NCI-H2227 treated with DMSO at 0.1 percent for 48 hours (cell line): ENCODE measurements around the gene MYCBPAP.

Source experiments
- DNase-seq: peaks from one replicate; lab custom pipeline; 2025; lab: John Stamatoyannopoulos, UW

Gene MYCBPAP

GRCh38 chr17:50487213-50488096 is 20.8 kb upstream of the MYCBPAP start:
- DNase-seq, result no peak

DNA sequence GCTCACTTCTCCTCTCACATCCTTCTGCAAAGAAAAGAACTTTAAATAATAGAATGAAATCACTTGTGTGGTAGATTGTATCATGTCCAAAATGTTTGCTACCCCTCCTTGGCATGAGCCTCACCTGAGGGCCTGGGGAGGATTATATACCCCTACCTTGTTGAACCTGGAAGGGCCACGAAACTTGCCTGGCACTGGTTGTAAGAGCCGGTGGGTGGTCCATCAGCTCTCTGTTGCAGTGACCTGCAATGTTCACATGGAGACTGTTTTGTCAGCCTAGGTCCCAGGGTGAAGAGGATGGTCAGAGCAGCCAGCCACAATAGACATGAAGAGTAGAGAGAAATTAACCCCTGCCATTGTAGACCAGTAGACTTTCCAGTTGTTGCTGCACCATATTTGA is 19.4 kb upstream of the MYCBPAP start:
- DNase-seq, result no peak

DNA sequence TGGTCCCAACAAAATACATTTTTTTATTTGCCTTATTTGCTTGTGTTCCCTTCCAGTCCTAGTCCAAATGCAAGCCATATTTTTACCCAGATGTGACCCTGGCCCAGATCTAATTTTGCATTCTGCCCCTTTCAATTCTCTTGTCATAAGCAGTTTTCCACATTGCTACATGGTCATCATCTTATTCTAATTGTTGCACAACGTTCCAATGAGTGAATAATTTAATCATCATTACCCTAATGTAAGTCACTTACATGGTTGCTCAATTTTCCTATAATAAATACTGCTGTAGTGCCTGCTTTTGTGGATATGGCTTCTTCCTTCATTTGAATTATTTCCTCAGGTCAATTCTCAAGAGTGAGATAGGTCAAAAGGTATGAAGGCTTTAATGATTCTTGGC is 16.7 kb upstream of the MYCBPAP start:
- no peak for DNase-seq

DNA sequence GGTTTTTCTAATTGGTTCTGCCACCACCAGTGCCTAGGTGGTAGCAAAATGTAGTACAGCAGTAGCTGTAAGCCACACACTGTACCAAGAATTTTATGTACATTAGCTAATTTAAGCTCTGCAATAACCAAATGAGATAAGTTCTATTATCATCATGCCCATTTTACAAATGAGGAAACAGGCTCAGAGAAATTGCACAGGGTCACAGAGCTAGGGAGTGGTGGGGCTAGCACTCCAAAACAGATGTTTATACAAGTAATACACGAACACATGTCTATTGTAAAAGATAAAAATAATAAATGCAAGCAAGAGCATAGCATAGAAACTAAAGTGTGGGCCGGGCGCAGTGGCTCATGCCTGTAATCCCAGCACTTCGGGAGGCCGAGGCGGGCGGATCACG is 16.0 kb upstream of the MYCBPAP start:
- no peak for DNase-seq

DNA sequence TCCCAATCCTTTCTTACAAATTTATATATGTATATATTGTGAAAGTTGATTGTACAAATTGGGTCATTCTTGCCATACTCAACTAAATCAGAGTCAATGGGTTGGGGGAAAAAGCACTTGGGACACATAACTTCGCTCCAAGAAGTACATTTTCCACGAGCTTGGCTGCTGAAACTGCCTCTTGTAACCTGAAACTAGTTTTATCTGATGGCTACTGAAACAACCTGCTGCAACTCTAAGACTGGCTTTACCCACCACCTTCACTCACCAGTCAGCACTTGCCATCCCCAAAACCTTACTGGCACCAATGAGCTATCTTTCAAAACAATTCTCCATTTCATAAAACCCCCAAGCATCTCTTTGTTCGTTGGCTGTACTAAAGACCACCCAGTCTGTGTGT is 14.5 kb upstream of the MYCBPAP start:
- no peak for DNase-seq

DNA sequence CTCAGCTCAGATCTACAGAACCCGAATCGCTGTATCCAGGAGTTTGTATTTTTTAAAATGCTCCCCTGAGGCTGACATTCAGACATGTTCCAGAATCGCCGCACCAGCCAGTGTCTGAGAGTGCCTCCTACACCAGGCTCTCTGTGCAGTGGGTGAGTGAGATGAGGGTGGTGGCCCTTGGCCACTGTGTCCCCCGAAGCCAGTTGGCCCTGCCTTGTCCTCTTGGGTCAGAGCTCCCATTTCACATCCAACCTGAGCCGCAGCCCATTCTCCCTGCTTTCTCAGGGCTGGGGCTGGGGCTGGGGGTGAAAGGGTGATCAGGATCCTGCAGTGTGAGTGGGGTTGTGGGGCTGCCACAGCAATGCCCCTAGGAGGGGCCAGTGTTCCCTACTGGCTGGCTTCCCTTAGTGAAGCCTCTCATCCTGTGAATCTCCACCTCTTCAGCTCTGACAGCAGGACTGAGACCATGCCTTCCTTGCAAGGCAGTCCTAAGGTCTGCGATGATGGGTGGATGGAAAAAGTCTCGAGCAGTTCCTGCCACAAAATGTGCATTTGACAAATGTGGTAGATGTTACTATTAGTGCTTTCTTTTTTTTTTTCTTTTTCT is 12.9 kb upstream of the MYCBPAP start:
- DNase-seq, result no peak

GRCh38 chr17:50495918-50496317 is 12.3 kb upstream of the MYCBPAP start:
- DNase-seq, result no peak

DNA sequence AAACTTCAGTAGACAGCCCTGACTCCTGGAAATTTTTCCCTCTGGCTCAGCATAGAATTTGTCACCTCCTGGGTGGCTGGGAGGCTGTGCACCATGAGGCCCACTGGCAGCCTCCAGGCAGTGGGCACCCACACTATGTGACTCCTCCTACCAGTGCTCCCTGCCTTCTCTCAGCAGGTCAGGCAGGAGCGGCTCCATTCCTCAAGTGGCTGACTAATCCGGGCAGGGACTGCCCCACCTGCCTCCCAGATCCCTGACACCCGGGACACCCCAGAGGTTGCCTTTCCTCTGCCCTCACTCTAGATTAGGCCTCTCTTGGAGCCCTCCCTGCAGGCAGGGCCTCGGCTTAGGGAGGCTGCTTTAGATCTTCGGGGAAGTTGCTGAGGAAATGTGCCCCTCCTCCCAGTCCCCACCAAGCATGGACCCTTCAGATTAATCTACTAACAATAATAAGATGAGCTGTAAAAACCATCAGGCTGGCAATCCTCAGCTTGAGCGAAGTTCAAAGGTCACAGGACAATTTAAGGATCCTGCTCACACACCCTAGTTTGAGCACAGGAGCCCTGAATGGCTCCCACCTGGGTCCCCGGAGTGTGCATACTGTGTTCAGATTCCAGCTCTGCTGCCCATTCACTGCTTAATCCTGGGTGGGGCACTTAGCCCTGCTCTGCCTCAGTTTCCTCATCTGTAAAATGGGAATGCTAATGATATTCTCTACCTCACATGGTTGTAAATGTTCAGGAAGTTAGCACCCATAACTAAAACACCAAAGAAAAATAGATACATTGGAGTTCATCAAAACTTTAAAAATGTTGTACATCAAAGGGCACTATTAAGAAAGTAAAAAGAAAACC is 10.0 kb upstream of the MYCBPAP start:
- no peak for DNase-seq

DNA sequence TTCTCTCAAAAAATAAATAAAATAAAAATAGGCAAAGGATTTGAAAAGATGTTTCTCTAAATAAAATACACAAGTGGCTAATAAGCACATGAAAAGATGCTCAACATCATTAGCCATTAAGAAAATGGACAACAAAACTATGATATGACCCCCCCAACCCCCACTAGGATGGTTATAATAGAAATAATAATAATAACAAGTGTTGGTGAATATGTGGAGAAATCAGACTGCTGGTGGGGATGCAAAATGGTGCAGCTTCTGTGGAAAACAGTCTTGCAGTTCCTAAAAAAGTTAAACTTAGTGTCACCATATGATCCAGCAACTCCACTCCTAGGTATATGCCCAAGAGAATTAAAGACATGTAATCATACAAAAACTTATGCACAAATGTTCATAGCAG is 9.0 kb upstream of the MYCBPAP start:
- DNase-seq, result no peak

DNA sequence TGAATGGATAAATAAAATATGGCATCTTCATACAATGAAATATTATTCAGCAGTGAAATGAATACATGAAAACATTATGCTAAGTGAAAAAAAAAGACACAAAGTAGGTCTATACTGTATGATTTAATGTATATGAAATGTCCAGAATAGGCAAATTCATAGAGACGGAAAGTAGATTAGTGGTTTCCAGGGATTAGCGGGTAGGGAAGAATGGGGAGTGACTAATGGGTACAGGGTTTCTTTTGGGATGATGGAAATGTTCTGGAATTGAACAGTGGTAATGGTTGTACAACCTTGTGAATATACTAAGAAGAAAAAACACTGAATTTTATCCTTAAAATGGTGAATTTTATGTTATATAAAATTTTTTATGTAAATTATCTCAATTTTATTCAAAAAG is 8.5 kb upstream of the MYCBPAP start:
- no peak for DNase-seq

GRCh38 chr17:50501054-50501453 is 7.2 kb upstream of the MYCBPAP start:
- no peak for DNase-seq

DNA sequence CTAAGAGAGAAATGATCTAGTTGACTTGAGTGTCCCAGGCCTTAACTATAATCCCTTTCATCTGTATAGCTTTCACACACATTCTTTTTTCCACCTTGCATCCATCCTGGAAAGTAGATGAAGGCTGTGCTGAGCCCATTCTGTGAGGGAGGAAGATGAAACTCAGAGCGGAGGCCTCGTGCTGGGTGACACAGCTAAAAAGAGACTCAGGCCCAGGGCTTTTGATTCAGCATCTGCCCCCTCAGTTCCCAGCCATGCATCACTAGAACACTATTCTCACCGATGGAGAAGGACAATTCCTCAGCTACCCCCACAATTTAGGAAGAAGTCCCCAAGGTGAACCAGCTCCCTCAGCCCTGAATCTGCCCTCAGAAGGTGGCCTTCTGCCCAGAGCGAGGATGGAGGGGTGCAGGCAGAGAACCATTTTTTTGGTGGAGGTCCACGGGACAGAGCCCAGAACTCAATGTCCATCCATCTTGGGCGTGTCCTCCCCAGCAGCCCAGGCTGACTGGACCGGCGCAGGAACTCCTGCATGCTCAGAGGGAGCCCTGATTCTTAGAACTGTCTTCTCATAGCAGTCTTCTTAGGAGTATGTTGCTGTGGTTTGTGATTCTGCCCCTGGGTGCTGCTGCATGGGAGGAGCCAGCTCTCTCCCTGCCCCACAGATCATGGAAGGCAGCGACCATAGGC is 5.8 kb upstream of the MYCBPAP start:
- DNase-seq, result no peak

- DNase-seq, result no peak
These were observed 2.6 kb upstream of the MYCBPAP start for GRCh38 chr17:50505591-50506130.

- no peak for DNase-seq
These were observed 1.9 kb upstream of the MYCBPAP start for GRCh38 chr17:50506298-50506697.

DNA sequence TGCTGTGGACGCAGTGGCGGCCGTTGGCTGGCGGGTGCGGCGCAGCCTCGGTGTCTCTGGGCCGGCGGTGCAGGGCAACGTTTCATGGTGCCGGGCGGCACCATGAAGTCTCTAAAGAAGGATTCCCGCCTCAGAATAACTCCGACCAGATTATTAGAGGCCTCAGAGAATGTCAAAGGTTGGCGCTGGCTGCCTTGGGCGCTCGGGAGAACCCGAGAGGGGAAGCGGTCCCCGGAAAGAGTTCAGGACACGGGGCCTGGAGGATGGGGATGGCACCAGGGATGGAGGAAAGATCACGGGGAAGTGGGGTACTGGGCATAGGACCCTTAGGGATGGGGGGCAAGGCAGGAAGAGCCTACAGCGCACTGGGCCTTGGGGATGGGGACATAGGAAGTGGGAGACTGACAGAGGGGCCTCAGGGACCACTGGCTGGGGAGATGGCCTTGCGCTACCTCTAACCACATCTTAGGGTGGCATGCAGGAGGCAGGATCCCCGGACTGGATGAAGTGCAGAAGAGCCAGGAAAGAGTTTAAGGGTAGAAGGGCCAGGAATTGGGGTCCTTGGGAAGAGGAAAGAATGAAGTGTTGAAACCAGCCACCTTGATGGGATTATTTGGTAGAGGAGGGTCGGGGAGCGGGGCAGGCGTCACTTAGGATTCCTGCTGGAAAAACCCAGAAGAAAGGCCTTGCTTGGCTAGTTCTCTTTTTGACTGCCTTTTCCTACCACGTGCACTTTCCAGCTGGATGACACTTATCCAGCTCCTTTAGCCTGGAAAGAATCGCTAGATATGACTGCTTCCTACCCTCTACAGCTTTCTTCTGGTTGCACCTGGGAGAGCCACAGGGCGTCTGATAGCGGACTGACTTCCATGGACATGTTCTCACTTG is 578 bp downstream of the MYCBPAP start:
- DNase-seq, result no peak

DNA sequence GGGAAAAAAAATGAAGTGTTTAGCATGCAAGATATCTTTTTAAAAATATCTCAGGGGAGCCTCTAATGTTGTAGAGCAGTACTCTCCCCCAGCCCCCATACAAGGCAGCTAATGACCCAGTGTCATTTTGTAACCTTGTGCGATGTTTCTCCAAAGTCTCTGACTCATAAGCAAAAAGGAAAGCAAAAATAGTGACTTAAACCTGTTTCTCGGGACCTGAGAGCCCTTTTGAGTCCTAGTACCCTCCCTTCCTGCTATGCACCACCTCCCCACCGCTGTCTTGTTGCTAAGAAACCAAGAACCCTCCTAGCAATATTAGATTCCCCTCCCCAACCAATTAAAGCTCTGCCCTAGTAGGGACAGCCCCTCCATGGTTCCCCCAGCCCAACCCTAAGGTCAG is 2.8 kb downstream of the MYCBPAP start:
- no peak for DNase-seq

- no peak for DNase-seq
These were observed 5.3 kb downstream of the MYCBPAP start for GRCh38 chr17:50513495-50513894.

DNA sequence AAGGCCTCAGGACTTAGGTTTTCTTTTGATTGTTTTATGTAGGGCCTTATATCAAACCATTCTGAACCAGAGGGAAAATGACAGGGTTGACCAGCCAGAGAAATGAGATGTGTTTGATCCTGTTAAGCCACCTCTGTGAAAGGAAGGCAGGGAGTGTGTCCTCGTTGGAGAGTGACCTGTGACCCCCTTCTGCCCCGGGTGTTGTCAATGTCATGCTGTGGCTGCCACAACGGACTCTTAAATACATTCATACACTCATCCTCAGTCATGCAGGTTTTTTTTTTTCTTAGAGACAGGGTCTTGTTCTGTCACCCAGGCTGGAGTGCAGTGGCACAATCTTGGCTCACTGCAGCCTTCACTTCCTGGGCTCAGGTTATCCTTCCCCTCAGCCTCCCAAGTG is 6.1 kb downstream of the MYCBPAP start:
- DNase-seq, result no peak

GRCh38 chr17:50514936-50515702 is 6.9 kb downstream of the MYCBPAP start:
- no peak for DNase-seq

GRCh38 chr17:50517011-50517410 is 8.8 kb downstream of the MYCBPAP start:
- no peak for DNase-seq
